A673 (cell line): ENCODE data around the gene MXRA7. TPM values are rescaled to one million over a fixed set of nuclear protein-coding genes. Genes with fewer than 3 reads are reported as not detected.
"Not testable (repeated sequence)": the region's sequence is repeated elsewhere in the genome, so short reads cannot be mapped to it uniquely, and the experiment has no call there.

Experiments used
- BruUV-seq: library from RNA; stranded (reverse); fragments of 400-500 nt; replicated peaks from 2 replicates; lab custom pipeline; 2021; lab: Mats Ljungman, UMichigan
- CTCF ChIA-PET: fragments of 300-600 bp; sonication (Branson Sonifier 250); formaldehyde crosslinking; loops from one replicate; lab custom pipeline; 2022; ENCODE audit warnings: antibody characterized with exemption; lab: Charles Lee
- POLR2A ChIA-PET: fragments of 300-600 bp; sonication (Branson Sonifier 250); formaldehyde crosslinking; loops from one replicate; lab custom pipeline; 2022; ENCODE audit warnings: antibody characterized with exemption; ENCODE audit not compliant: low non-redundant PET; lab: Charles Lee
- DNase-seq: peaks from one replicate; pipeline ENCODE4 v3.0.0-alpha.2; 2015; ENCODE audit warnings: low spot score
- H3K27ac ChIP-seq: fragments of 200-600 bp; sonication (generic); 2 replicates; pipeline ENCODE4 v1.5.1; 2016; ENCODE audit warnings: mixed run types, low read depth, mild to moderate bottlenecking, mixed read lengths, antibody characterized with exemption, low read length; ENCODE audit not compliant: poor library complexity, severe bottlenecking
- H3K27me3 ChIP-seq: fragments of 200-600 bp; sonication (generic); replicated peaks from 2 replicates; pipeline ENCODE4 v1.6.1; 2017; ENCODE audit warnings: mixed run types, low read depth, mild to moderate bottlenecking, mixed read lengths, antibody characterized with exemption, low read length; ENCODE audit not compliant: insufficient read depth, poor library complexity
- H3K36me3 ChIP-seq: fragments of 200-600 bp; sonication (generic); 2 replicates; pipeline ENCODE4 v1.6.1; 2016; ENCODE audit warnings: mixed run types, mild to moderate bottlenecking, mixed read lengths, antibody characterized with exemption, low read length; ENCODE audit not compliant: insufficient read depth, poor library complexity, severe bottlenecking
- H3K4me1 ChIP-seq: fragments of 200-600 bp; sonication (generic); 2 replicates; pipeline ENCODE4 v1.6.1; 2017; ENCODE audit warnings: mixed run types, mild to moderate bottlenecking, mixed read lengths, antibody characterized with exemption, low read length; ENCODE audit not compliant: insufficient read depth, poor library complexity, severe bottlenecking
- H3K4me3 ChIP-seq: fragments of 200-600 bp; sonication (generic); 2 replicates; pipeline ENCODE4 v1.5.1; 2016; ENCODE audit warnings: low read depth, mixed run types, mild to moderate bottlenecking, mixed read lengths, low read length; ENCODE audit not compliant: poor library complexity, severe bottlenecking
- H3K9me3 ChIP-seq: fragments of 200-600 bp; sonication (generic); 2 replicates; pipeline ENCODE4 v1.6.1; 2016; ENCODE audit warnings: mixed run types, low read depth, mild to moderate bottlenecking, mixed read lengths, antibody characterized with exemption, low read length; ENCODE audit not compliant: poor library complexity, severe bottlenecking
- EZH2 ChIP-seq: fragments of 200-600 bp; sonication (generic); IDR thresholded peaks from 2 replicates; pipeline ENCODE4 v1.6.1; 2017; ENCODE audit warnings: borderline replicate concordance, low read depth, mild to moderate bottlenecking, mixed read lengths, antibody characterized with exemption, low read length; ENCODE audit not compliant: poor library complexity, severe bottlenecking
- intact Hi-C: fragments of 100-400 bp; cut with micrococcal nuclease; formaldehyde crosslinking; loops from one replicate; pipeline ENCODE4 v1.10.0; 2022; ENCODE audit not compliant: unreplicated experiment
- total RNA-seq: library from RNA; stranded (reverse); gene quantifications from 2 replicates; pipeline ENCODE4 v1.2.3, GENCODE V29; 2021
- TF ChIP-seq, protein P1 (sequence below): fragments of 300-800, 200-600 bp; sonication (generic); conservative IDR thresholded peaks from 2 replicates; pipeline ENCODE4 v1.5.1; 2017; ENCODE audit warnings: low read depth, mild to moderate bottlenecking, antibody characterized with exemption, low read length, moderate library complexity, mixed read lengths

MXRA7 gene
- total RNA-seq, 1 experiment from 2014 or later = 61.5 TPM

DNA sequence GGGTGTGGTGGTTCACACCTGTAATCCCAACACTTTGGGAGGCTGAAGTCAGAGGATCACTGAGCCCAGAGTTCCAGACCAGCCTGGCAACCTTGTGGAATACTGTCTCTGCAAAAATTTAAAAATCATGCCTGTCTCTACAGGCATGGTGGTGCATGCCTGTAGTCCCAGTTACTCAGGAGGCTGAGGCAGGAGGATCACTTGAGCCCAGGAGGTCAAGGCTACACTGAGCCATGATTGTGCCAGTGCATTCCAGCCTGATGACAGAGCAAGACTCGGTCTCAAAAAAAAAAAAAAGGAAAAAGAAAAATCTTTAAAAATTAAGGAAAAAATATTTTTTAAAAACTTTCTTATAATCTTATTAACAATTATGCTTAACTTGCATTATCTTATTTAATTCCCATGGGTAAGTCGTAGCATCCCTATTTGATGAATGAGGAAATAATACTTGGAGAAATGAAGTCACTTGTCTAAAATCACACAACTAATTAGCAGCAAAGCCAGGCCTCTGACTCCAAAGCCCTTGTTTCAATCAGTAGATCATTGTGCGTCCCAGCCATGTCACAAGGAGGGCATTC is 40.7 kb upstream of the MXRA7 start:
- no TSS peak for BruUV-seq
- Histone ChIP-seq H3K9me3 (no peaks in the 10 kb centered on the region), H3K36me3 (peaks cover 12% of the 10 kb centered on the region), H3K27me3 (no peaks in the 10 kb centered on the region), H3K4me1 (no peaks in the 10 kb centered on the region), H3K27ac (no peak overlapping the region), H3K4me3 (no peak overlapping the region)
- TF ChIP-seq, protein P1, sequence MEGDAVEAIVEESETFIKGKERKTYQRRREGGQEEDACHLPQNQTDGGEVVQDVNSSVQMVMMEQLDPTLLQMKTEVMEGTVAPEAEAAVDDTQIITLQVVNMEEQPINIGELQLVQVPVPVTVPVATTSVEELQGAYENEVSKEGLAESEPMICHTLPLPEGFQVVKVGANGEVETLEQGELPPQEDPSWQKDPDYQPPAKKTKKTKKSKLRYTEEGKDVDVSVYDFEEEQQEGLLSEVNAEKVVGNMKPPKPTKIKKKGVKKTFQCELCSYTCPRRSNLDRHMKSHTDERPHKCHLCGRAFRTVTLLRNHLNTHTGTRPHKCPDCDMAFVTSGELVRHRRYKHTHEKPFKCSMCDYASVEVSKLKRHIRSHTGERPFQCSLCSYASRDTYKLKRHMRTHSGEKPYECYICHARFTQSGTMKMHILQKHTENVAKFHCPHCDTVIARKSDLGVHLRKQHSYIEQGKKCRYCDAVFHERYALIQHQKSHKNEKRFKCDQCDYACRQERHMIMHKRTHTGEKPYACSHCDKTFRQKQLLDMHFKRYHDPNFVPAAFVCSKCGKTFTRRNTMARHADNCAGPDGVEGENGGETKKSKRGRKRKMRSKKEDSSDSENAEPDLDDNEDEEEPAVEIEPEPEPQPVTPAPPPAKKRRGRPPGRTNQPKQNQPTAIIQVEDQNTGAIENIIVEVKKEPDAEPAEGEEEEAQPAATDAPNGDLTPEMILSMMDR = no peak
- no peak for TF ChIP-seq EZH2
- intact Hi-C loops = no loop called here
- no peak for DNase-seq
- ChIA-PET POLR2A (no interaction called here), CTCF (no interaction called here)

DNA sequence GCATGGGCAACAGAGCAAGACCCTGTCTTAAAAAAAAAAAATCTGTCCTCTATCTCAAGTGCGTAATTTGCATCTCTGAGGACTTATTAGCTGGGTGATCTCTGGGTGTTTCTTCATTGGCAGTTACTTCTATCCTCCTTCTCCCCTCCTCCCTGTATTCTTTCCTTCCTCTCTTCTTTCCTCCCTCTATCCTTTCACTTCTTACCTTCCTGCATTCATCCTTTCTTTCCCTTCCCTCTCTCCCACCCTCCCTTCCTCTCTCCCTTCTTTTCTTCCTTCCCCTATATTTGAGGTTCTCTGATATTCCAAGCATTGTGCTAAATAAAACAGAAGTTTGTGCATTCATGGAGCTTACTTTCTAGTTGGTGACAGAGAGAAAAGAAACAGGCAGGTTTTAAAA is 37.9 kb upstream of the MXRA7 start:
- BruUV-seq = no TSS peak
- DNase-seq = no peak
- TF ChIP-seq EZH2 = no peak
- TF ChIP-seq, protein P1 = no peak
- H3K27ac ChIP-seq = no peak overlapping the region
- H3K27me3 ChIP-seq = no peaks in the 10 kb centered on the region
- H3K4me1 ChIP-seq = no peaks in the 10 kb centered on the region
- intact Hi-C loops = no loop called here
- no peak overlapping the region for H3K4me3 ChIP-seq
- CTCF ChIA-PET = no interaction called here
- no peaks in the 10 kb centered on the region for H3K9me3 ChIP-seq
- H3K36me3 ChIP-seq = peaks cover 34% of the 10 kb centered on the region
- POLR2A ChIA-PET = no interaction called here

DNA sequence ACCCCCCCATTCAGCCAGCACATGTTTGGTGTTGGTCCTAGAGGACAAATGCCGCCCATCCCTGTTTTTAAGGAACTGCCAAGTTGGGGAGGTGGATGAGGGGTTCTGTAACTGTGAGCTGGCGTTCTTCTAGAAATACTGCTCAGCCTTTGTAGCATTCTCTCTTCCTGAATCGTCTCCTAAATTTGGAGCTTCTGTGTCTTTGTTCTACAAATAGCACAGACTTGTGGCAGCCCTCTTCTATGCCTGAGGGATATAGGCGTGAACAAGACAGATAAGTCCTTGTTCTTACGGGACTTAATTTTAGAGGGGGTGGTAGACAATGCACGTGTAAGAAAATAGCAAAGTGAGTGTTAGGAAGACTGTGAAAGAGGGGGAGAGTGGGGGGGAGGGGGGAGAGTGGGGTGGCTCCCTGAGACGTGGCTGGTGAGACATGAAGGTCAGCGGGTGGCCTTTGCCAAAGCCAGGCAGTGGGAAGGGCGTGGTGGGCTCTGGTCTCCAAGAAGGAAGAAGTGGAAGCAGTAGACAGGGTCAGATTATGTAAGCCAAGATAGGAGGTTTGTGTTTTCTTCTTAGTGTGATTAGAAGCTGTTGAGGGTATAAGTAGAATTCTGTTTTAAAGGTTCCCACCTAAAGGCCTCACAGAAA is 37.1 kb upstream of the MXRA7 start:
- Histone ChIP-seq H3K4me3 (no peak overlapping the region), H3K27ac (no peak overlapping the region), H3K36me3 (peaks cover 35% of the 10 kb centered on the region), H3K4me1 (no peaks in the 10 kb centered on the region), H3K27me3 (no peaks in the 10 kb centered on the region), H3K9me3 (no peaks in the 10 kb centered on the region)
- intact Hi-C loops = no loop called here
- ChIA-PET POLR2A (interaction anchor here (0.7 kb wide), 1 partner anchor 942 kb away, joined by 6 read pairs; no protein-coding TSS in a partner anchor), CTCF (no interaction called here)
- TF ChIP-seq EZH2 = no peak
- TF ChIP-seq, protein P1 = no peak
- no TSS peak for BruUV-seq
- no peak for DNase-seq

- BruUV-seq, H3K4me3 ChIP-seq, H3K27me3 ChIP-seq, POLR2A ChIA-PET, intact Hi-C loops, CTCF ChIA-PET, H3K4me1 ChIP-seq, H3K27ac ChIP-seq, H3K9me3 ChIP-seq, DNase-seq: not testable (repeated sequence)
- H3K36me3 ChIP-seq = peaks cover 30% of the 10 kb centered on the region
Measured at GRCh38 chr17:76745785-76746184, 35.0 kb upstream of the MXRA7 start.
